HCT116 (cell line): ENCODE data around the gene OTOR. TPM values are rescaled to one million over a fixed set of nuclear protein-coding genes. Genes with fewer than 3 reads are reported as not detected.

Source experiments
- ATAC-seq: fragments of 200-7000 bp; cut with Tn5 transposase; 2 replicates; pipeline ENCODE4 v1.9.1; 2020; ENCODE audit warnings: mild to moderate bottlenecking, moderate library complexity
- BruUV-seq: library from RNA; stranded (reverse); fragments of 400-500 nt; replicated peaks from 2 replicates; lab custom pipeline; 2021; lab: Mats Ljungman, UMichigan
- CTCF ChIA-PET: fragments of 300-600 bp; sonication (Branson Sonifier 250); formaldehyde crosslinking; loops from one replicate; lab custom pipeline; 2021; ENCODE audit warnings: antibody characterized with exemption; lab: Charles Lee
- POLR2A ChIA-PET: fragments of 300-600, 350-600 bp; sonication (Branson Sonifier 250); formaldehyde crosslinking; loops from one replicate; lab custom pipeline; 2021; ENCODE audit warnings: antibody characterized with exemption; lab: Charles Lee
- RAD21 ChIA-PET, 2 experiments: fragments of 300-600 bp; sonication (Branson Sonifier 250); formaldehyde crosslinking; loops; one replicate each; lab custom pipeline; 2023; ENCODE audit warnings: low total read pairs in 2 of 2; ENCODE audit not compliant: uncharacterized antibody in 2 of 2, unreplicated experiment in 2 of 2, low non-redundant PET in 1 of 2; lab: Charles Lee
- DNase-seq: peaks from one replicate; pipeline ENCODE4 v3.0.0-alpha.2; 2010; ENCODE audit warnings: low read depth, low spot score
- H2AFZ ChIP-seq: fragments of 200-600 bp; shearing (Covaris generic), sonication (generic); 2 replicates; pipeline ENCODE4 v1.6.1; 2017; ENCODE audit warnings: low read depth, mixed run types, mixed read lengths, antibody characterized with exemption, low read length; ENCODE audit not compliant: poor library complexity, severe bottlenecking
- H3K27ac ChIP-seq: 2 replicates; pipeline ENCODE4 v1.5.1; 2012; ENCODE audit warnings: low read depth, low read length
- H3K27me3 ChIP-seq: fragments of 200-600 bp; sonication (generic); 2 replicates; pipeline ENCODE4 v1.6.1; 2016; ENCODE audit warnings: mixed run types, low read length, mixed read lengths; ENCODE audit not compliant: insufficient read depth
- H3K36me3 ChIP-seq, 2 experiments: fragments of 200-500 bp in 1 of 2; fragments of 200-600 bp in 1 of 2; sonication (Bioruptor generic) in 1 of 2; sonication (generic) in 1 of 2; 2 replicates each; pipeline versions ENCODE4 v1.5.1 to v1.6.1; 2014 to 2016; ENCODE audit warnings: low read length in 2 of 2, inconsistent platforms in 1 of 2, mixed read lengths in 1 of 2, mixed run types in 1 of 2; ENCODE audit not compliant: insufficient read depth in 2 of 2, control insufficient read depth in 1 of 2
- H3K4me1 ChIP-seq, 2 experiments: fragments of 200-600 bp in 1 of 2; sonication (generic) in 1 of 2; 2 replicates each; pipeline versions ENCODE4 v1.5.1 to v1.6.1; 2012 to 2017; ENCODE audit warnings: low read length in 2 of 2, inconsistent platforms in 1 of 2, mild to moderate bottlenecking in 1 of 2, mixed read lengths in 1 of 2, mixed run types in 1 of 2, moderate library complexity in 1 of 2; ENCODE audit not compliant: insufficient read depth in 2 of 2, control insufficient read depth in 1 of 2
- H3K4me2 ChIP-seq: fragments of 200-600 bp; sonication (generic); 2 replicates; pipeline ENCODE4 v1.6.1; 2017; ENCODE audit warnings: mixed run types, low read length, mixed read lengths
- H3K4me3 ChIP-seq, 2 experiments: fragments of 200-600 bp in 1 of 2; sonication (generic) in 1 of 2; replicated peaks in 1 of 2; 2 replicates each; pipeline ENCODE4 v1.5.1; 2011 to 2016; ENCODE audit warnings: low read length in 2 of 2, control low read depth in 1 of 2, low read depth in 1 of 2, mild to moderate bottlenecking in 1 of 2, mixed read lengths in 1 of 2, mixed run types in 1 of 2
- H3K79me2 ChIP-seq: fragments of 200-600 bp; sonication (generic); 2 replicates; pipeline ENCODE4 v1.6.1; 2017; ENCODE audit warnings: mild to moderate bottlenecking, mixed run types, low read length, moderate library complexity, mixed read lengths; ENCODE audit not compliant: insufficient read depth
- H3K9ac ChIP-seq: fragments of 200-600 bp; sonication (generic); 2 replicates; pipeline ENCODE4 v1.6.1; 2016; ENCODE audit warnings: low read length, mixed read lengths
- H3K9me2 ChIP-seq: fragments of 200-600 bp; sonication (generic), shearing (Covaris generic); 2 replicates; pipeline ENCODE4 v1.6.1; 2017; ENCODE audit warnings: mixed run types, mild to moderate bottlenecking, moderate library complexity; ENCODE audit not compliant: insufficient read depth
- H3K9me3 ChIP-seq, 2 experiments: fragments of 200-500 bp in 1 of 2; fragments of 200-600 bp in 1 of 2; sonication (Bioruptor generic) in 1 of 2; sonication (generic) in 1 of 2; 2 replicates each; pipeline ENCODE4 v1.6.1; 2014 to 2017; ENCODE audit warnings: low read length in 2 of 2, mixed read lengths in 2 of 2, inconsistent platforms in 1 of 2, low read depth in 1 of 2, mild to moderate bottlenecking in 1 of 2, mixed run types in 1 of 2, moderate library complexity in 1 of 2; ENCODE audit not compliant: control insufficient read depth in 1 of 2, insufficient read depth in 1 of 2
- H4K20me1 ChIP-seq: fragments of 200-600 bp; sonication (generic), shearing (Covaris generic); 2 replicates; pipeline ENCODE4 v1.6.1; 2017; ENCODE audit warnings: mixed run types, mild to moderate bottlenecking, moderate library complexity; ENCODE audit not compliant: insufficient read depth
- CEBPB ChIP-seq: IDR thresholded peaks from 2 replicates; pipeline ENCODE4 v1.6.1; 2012; ENCODE audit warnings: low read depth
- EGR1 ChIP-seq: IDR thresholded peaks from 2 replicates; pipeline ENCODE4 v1.6.1; 2012; ENCODE audit warnings: low read depth
- ELF1 ChIP-seq: IDR thresholded peaks from 2 replicates; pipeline ENCODE4 v1.6.1; 2012; ENCODE audit warnings: low read depth, borderline replicate concordance
- EZH2phosphoT487 ChIP-seq: fragments of 200-600 bp; IDR thresholded peaks from 2 replicates; pipeline ENCODE4 v1.6.1; 2018; ENCODE audit warnings: antibody characterized with exemption, borderline replicate concordance
- FOSL1 ChIP-seq: IDR thresholded peaks from 2 replicates; pipeline ENCODE4 v1.6.1; 2012; ENCODE audit warnings: low read depth
- POLR2A ChIP-seq: IDR thresholded peaks from 2 replicates; pipeline ENCODE4 v1.7.0; 2011; ENCODE audit warnings: borderline replicate concordance; ENCODE audit not compliant: insufficient read depth, insufficient read length; ENCODE audit errors: extremely low read depth
- RAD21 ChIP-seq: IDR thresholded peaks from 2 replicates; pipeline ENCODE4 v1.6.1; 2012; ENCODE audit warnings: low read depth, mild to moderate bottlenecking
- SP1 ChIP-seq: IDR thresholded peaks from 2 replicates; pipeline ENCODE4 v1.6.1; 2012; ENCODE audit warnings: low read depth
- ZFX ChIP-seq: fragments of 450-650 bp; IDR thresholded peaks from 2 replicates; pipeline ENCODE4 v1.6.1; 2017
- ZNF274 ChIP-seq: fragments of 200-500 bp; sonication (Bioruptor generic); IDR thresholded peaks from 2 replicates; pipeline ENCODE4 v1.6.1; 2014; ENCODE audit warnings: mild to moderate bottlenecking, low read depth, low read length, inconsistent platforms
- intact Hi-C: fragments of 100-400 bp; cut with micrococcal nuclease; formaldehyde crosslinking; loops from 2 replicates; pipeline ENCODE4 v1.10.0; 2022
- total RNA-seq: library from RNA; stranded (reverse); gene quantifications from one replicate; pipeline ENCODE4 v1.2.1, GENCODE V29; 2021; ENCODE audit not compliant: unreplicated experiment
- TF ChIP-seq, protein P1 (sequence below), 3 experiments: fragments of 200-600 bp in 1 of 3; sonication (generic) in 1 of 3; IDR thresholded peaks in 2 of 3; conservative IDR thresholded peaks in 1 of 3; 2 replicates each; pipeline ENCODE4 v1.5.1; 2012 to 2017; ENCODE audit warnings: low read depth in 2 of 3, low read length in 2 of 3, antibody characterized with exemption in 1 of 3, borderline replicate concordance in 1 of 3, control low read depth in 1 of 3, mild to moderate bottlenecking in 1 of 3, mixed read lengths in 1 of 3, mixed run types in 1 of 3, moderate library complexity in 1 of 3; ENCODE audit not compliant: insufficient read depth in 1 of 3
- TF ChIP-seq, protein P2 (sequence below): IDR thresholded peaks from 2 replicates; pipeline ENCODE4 v1.6.1; 2012
- TF ChIP-seq, protein P3 (sequence below): IDR thresholded peaks from 2 replicates; pipeline ENCODE4 v1.6.1; 2012

The OTOR gene
- total RNA-seq, 1 experiment from 2014 or later = not detected

- no peak overlapping the region for H3K9ac ChIP-seq
- no peaks in the 10 kb centered on the region for H4K20me1 ChIP-seq
- CTCF ChIA-PET = no interaction called here
- RAD21 ChIA-PET = no interaction called here
- DNase-seq = no peak
- no peaks in the 10 kb centered on the region for H3K79me2 ChIP-seq
- no peaks in the 10 kb centered on the region for H3K36me3 ChIP-seq
- POLR2A ChIA-PET = no interaction called here
- no peaks in the 10 kb centered on the region for H3K9me3 ChIP-seq
- no peak overlapping the region for H3K27ac ChIP-seq
- BruUV-seq = no TSS peak
- intact Hi-C loops = no loop called here
- no peak overlapping the region for H3K4me3 ChIP-seq
- TF ChIP-seq FOSL1 = no peak
- TF ChIP-seq ELF1 = no peak
- TF ChIP-seq, protein P1, sequence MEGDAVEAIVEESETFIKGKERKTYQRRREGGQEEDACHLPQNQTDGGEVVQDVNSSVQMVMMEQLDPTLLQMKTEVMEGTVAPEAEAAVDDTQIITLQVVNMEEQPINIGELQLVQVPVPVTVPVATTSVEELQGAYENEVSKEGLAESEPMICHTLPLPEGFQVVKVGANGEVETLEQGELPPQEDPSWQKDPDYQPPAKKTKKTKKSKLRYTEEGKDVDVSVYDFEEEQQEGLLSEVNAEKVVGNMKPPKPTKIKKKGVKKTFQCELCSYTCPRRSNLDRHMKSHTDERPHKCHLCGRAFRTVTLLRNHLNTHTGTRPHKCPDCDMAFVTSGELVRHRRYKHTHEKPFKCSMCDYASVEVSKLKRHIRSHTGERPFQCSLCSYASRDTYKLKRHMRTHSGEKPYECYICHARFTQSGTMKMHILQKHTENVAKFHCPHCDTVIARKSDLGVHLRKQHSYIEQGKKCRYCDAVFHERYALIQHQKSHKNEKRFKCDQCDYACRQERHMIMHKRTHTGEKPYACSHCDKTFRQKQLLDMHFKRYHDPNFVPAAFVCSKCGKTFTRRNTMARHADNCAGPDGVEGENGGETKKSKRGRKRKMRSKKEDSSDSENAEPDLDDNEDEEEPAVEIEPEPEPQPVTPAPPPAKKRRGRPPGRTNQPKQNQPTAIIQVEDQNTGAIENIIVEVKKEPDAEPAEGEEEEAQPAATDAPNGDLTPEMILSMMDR (IDR thresholded peaks at IDR 0.05 in 2 of 3, conservative IDR thresholded peaks at IDR 0.05 in 1 of 3; ENCODE audit: borderline replicate concordance in 1 of 3, insufficient read depth in 1 of 3, low read depth in 2 of 3, low read length in 2 of 3) = no peak
- no peak for TF ChIP-seq CEBPB
- no peak for TF ChIP-seq RAD21
- no peak for TF ChIP-seq POLR2A
- TF ChIP-seq ZNF274 = no peak
- no peak for ATAC-seq
- no peak overlapping the region for H3K4me2 ChIP-seq
- H3K27me3 ChIP-seq = peaks cover 12% of the 10 kb centered on the region
- no peaks in the 10 kb centered on the region for H3K4me1 ChIP-seq
- H2AFZ ChIP-seq = no peak overlapping the region
- H3K9me2 ChIP-seq = no peaks in the 10 kb centered on the region
These were observed 23.1 kb downstream of the OTOR start for GRCh38 chr20:16771213-16771612.

DNA sequence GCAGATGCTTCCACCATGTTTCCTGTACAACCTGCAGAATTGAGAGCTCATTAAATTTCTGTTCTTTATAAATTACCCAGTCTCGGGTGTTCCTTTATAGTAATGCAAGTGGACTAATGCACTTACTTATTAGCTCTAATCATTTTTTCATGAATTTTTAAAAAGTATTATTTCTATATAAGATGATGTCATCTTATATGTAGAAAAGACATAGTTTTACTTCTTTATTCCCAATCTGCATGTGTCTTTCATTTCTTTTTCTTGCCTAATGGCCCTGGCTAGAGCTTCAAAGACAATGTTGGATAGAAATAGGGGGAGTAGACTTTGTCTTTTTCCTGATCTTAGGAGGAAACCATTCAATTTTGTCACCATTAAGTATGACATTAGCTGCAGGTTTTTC lies 27.8 kb downstream of the OTOR start:
- no peaks in the 10 kb centered on the region for H4K20me1 ChIP-seq
- intact Hi-C loops = no loop called here
- ATAC-seq (no peak), DNase-seq (no peak)
- peaks cover 19% of the 10 kb centered on the region for H3K27me3 ChIP-seq
- H3K9me2 ChIP-seq = no peaks in the 10 kb centered on the region
- H3K79me2 ChIP-seq = no peaks in the 10 kb centered on the region
- no peak for TF ChIP-seq ELF1
- TF ChIP-seq SP1 = no peak
- TF ChIP-seq, protein P2, sequence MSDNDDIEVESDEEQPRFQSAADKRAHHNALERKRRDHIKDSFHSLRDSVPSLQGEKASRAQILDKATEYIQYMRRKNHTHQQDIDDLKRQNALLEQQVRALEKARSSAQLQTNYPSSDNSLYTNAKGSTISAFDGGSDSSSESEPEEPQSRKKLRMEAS = no peak
- no peak for TF ChIP-seq ZNF274
- no peak for TF ChIP-seq EZH2phosphoT487
- TF ChIP-seq, protein P1 (IDR thresholded peaks at IDR 0.05 in 2 of 3, conservative IDR thresholded peaks at IDR 0.05 in 1 of 3; ENCODE audit: borderline replicate concordance in 1 of 3, insufficient read depth in 1 of 3, low read depth in 2 of 3, low read length in 2 of 3) = no peak
- TF ChIP-seq EGR1 = no peak
- TF ChIP-seq, protein P3, sequence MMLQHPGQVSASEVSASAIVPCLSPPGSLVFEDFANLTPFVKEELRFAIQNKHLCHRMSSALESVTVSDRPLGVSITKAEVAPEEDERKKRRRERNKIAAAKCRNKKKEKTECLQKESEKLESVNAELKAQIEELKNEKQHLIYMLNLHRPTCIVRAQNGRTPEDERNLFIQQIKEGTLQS = no peak
- TF ChIP-seq ZFX = no peak
- H3K36me3 ChIP-seq = no peaks in the 10 kb centered on the region
- no peak overlapping the region for H3K27ac ChIP-seq
- H2AFZ ChIP-seq = no peak overlapping the region
- POLR2A ChIA-PET = no interaction called here
- H3K4me2 ChIP-seq = no peak overlapping the region
- H3K9me3 ChIP-seq = no peaks in the 10 kb centered on the region
- RAD21 ChIA-PET = no interaction called here
- no peaks in the 10 kb centered on the region for H3K4me1 ChIP-seq
- H3K9ac ChIP-seq = no peak overlapping the region
- no TSS peak for BruUV-seq
- CTCF ChIA-PET = interaction anchor here (1.0 kb wide), 1 partner anchor 26 kb away, joined by 3 read pairs; no protein-coding TSS in a partner anchor
- H3K4me3 ChIP-seq = no peak overlapping the region
